D721Med (cell line): Measurements from ENCODE around the gene TAPT1.

Source experiments
- DNase-seq: peaks from one replicate; pipeline ENCODE4 v3.0.0; 2011; ENCODE audit warnings: low spot score; ENCODE audit not compliant: insufficient read length
- FAIRE-seq: peaks from 2 replicates; lab custom pipeline; 2011; peaks lifted over from hg19 to GRCh38; lab: Jason Lieb, UNC
- CTCF ChIP-seq: IDR thresholded peaks from 2 replicates; pipeline ENCODE4 v1.5.1; 2012; ENCODE audit warnings: mild to moderate bottlenecking, control low read depth; ENCODE audit not compliant: insufficient read depth; ENCODE audit errors: missing control alignments

The TAPT1 gene

DNA sequence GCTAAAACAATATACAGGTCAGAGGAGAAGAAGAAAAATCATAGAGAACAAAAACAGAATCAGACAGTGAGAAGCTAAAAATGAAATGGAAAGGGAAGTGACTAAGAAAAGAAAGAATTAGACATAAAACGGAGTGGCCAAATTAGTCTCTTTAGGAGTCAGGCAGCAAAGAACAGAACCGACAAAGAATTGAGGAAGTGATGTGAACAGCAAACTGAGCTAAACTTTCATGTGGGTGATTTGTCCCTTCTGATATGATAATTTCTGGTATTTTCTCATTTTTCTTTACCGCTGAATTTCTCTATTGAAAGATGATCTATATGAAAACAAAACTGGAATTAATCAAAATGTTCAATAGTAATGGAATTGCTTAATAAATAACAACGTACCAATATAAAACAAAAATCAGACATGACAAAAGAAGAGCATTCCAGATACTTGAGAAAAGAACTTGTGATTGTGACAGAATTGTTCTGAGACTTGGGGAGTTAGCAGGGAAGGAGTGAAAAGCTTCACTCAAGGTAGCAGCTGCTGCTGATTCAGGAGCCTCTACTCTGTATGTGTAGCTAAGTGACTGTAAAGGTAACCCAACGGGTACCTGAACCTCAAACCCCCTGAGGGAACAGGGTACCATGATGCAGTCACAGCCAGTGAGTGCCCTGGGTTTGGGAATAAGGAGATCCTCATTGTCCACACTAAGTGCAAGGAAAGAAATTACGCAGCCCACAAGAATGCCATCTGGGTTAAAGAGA lies 8.8 kb downstream of the TAPT1 start:
- DNase-seq, result no peak
- no peak for TF ChIP-seq CTCF
- no peak for FAIRE-seq

DNA sequence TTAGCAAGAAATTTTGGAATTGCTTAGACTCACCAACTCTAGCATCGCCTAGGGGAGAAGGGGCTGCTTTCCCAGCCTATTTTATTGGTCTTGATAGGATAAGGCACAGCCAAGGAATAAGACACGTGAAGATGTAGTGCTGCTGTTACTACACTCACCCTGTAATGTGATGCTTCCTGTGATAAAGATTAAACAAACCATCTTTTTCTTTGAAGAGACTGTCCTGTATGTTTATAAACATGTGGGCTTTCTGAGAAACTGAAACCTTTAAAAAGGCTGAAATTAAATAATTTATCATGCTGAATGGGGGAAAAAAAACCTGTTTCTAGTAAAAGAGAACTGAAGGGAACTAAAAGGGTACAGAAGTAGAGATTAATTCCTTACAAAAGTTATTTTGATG lies 13.2 kb downstream of the TAPT1 start:
- no peak for TF ChIP-seq CTCF
- FAIRE-seq, result no peak

GRCh38 chr4:16212138-16212782 lies 14.0 kb downstream of the TAPT1 start:
- no peak for TF ChIP-seq CTCF
- FAIRE-seq, result no peak
- no peak for DNase-seq

More for the DNA sequence above, 13.2 kb downstream of the TAPT1 start:
- no peak for DNase-seq

- FAIRE-seq, result peak; percentile 55
- TF ChIP-seq CTCF, result no peak
- no peak for DNase-seq
Measured at GRCh38 chr4:16207409-16207808, 18.9 kb downstream of the TAPT1 start.

DNA sequence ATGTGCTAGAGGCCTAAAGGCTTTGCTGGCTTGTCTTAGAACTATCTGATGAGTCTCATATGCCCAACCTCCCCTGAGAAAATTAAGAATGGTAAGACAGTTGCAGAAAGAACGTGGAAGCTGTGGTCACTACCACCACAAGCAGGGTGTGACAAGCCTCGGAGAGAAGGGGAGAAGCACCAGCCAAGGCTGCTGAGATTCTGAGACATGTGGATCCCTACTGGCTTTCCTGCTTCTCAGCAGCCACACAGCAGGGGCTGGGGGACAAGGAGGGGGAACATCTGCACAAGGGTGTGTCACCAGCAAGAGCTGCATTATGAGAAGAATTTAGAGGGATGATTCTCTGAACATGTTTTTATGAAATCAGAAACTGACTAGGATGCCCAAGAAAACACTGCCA lies 19.4 kb downstream of the TAPT1 start:
- TF ChIP-seq CTCF, result no peak
- no peak for DNase-seq
- no peak for FAIRE-seq

DNA sequence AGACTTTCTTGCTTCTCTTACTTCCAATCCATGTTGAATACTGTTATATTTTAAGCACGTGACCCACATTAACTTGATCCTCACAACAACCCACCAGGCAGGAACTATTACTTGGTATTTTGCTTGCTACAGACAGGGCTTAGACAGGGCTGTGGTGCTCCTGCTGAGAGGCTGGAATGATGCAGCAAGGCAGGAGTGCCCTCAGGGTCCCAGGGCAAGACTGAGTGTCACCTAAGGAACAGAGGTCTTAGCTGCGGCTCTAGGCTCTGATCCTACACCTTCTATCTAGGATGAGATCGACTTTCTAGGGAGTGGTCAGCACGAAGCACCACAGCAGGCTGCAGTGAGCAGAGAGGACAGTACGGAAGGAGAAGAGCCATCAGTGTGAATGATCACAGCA lies 20.0 kb downstream of the TAPT1 start:
- DNase-seq, result no peak
- FAIRE-seq, result no peak
- TF ChIP-seq CTCF, result no peak
